ENCODE data around the gene OR9Q1.

The OR9Q1 gene

GRCh38 chr11:58177409-58178054 is 153.9 kb downstream of the OR9Q1 start:
- Histone ChIP-seq H3K27ac (no peak overlapping the region), H3K9me3 (no peaks in the 10 kb centered on the region), H3K27me3 (no peaks in the 10 kb centered on the region), H3K4me3 (ENCODE audit: low read depth in 1 of 2, low read length in 1 of 2) (no peak overlapping the region), H3K4me1 (ENCODE audit: control insufficient read depth in 1 of 2, insufficient read depth in 1 of 2, low read depth in 1 of 2, low read length in 1 of 2) (no peaks in the 10 kb centered on the region), H3K36me3 (no peaks in the 10 kb centered on the region)
- TF ChIP-seq CTCF (IDR thresholded peaks at IDR 0.05): no peak

- TF ChIP-seq CTCF (IDR thresholded peaks at IDR 0.05): no peak
Measured at GRCh38 chr11:58178444-58178843, 154.8 kb downstream of the OR9Q1 start.

GRCh38 chr11:58179648-58180047 is 156.0 kb downstream of the OR9Q1 start:
- Histone ChIP-seq H3K27ac (no peak overlapping the region), H3K36me3 (no peaks in the 10 kb centered on the region), H3K4me3 (ENCODE audit: low read depth in 1 of 2, low read length in 1 of 2) (no peak overlapping the region), H3K4me1 (ENCODE audit: control insufficient read depth in 1 of 2, insufficient read depth in 1 of 2, low read depth in 1 of 2, low read length in 1 of 2) (no peaks in the 10 kb centered on the region), H3K27me3 (no peaks in the 10 kb centered on the region), H3K9me3 (no peaks in the 10 kb centered on the region)
- no peak for TF ChIP-seq CTCF (IDR thresholded peaks at IDR 0.05)

More at GRCh38 chr11:58178444-58178843, 154.8 kb downstream of the OR9Q1 start:
- H3K9me3 ChIP-seq: no peaks in the 10 kb centered on the region
- no peaks in the 10 kb centered on the region for H3K27me3 ChIP-seq
- H3K27ac ChIP-seq: no peak overlapping the region
- H3K4me3 ChIP-seq (ENCODE audit: low read depth in 1 of 2, low read length in 1 of 2): no peak overlapping the region
- no peaks in the 10 kb centered on the region for H3K4me1 ChIP-seq (ENCODE audit: control insufficient read depth in 1 of 2, insufficient read depth in 1 of 2, low read depth in 1 of 2, low read length in 1 of 2)
- H3K36me3 ChIP-seq: no peaks in the 10 kb centered on the region

GRCh38 chr11:58186938-58187337 is 163.3 kb downstream of the OR9Q1 start:
- no peak overlapping the region for H3K4me3 ChIP-seq (ENCODE audit: low read depth in 1 of 2, low read length in 1 of 2)
- H3K36me3 ChIP-seq: no peaks in the 10 kb centered on the region
- no peaks in the 10 kb centered on the region for H3K27me3 ChIP-seq
- TF ChIP-seq CTCF (IDR thresholded peaks at IDR 0.05): no peak
- no peak overlapping the region for H3K27ac ChIP-seq
- H3K4me1 ChIP-seq (ENCODE audit: control insufficient read depth in 1 of 2, insufficient read depth in 1 of 2, low read depth in 1 of 2, low read length in 1 of 2): no peaks in the 10 kb centered on the region
- no peaks in the 10 kb centered on the region for H3K9me3 ChIP-seq

GRCh38 chr11:58188770-58189169 is 165.1 kb downstream of the OR9Q1 start, which contains the start of gene OR9Q2:
OR9Q2 (plus strand) TSS chr11:58189070; CDS start chr11:58190491, 1,421 bp downstream.
- TF ChIP-seq CTCF (IDR thresholded peaks at IDR 0.05): no peak
- no peaks in the 10 kb centered on the region for H3K36me3 ChIP-seq
- no peaks in the 10 kb centered on the region for H3K27me3 ChIP-seq
- no peak within 1 kb of the TSS for H3K4me3 ChIP-seq (ENCODE audit: low read depth in 1 of 2, low read length in 1 of 2)
- H3K27ac ChIP-seq: no peak within 1 kb of the TSS
- no peaks in the 10 kb centered on the region for H3K4me1 ChIP-seq (ENCODE audit: control insufficient read depth in 1 of 2, insufficient read depth in 1 of 2, low read depth in 1 of 2, low read length in 1 of 2)
- no peaks in the 10 kb centered on the region for H3K9me3 ChIP-seq
